ENCODE data around the gene C4BPA. TPM values are rescaled to one million over a fixed set of nuclear protein-coding genes. Genes with fewer than 3 reads are reported as not detected.

Gene C4BPA
- total RNA-seq, 1 donor from 2014 or later, result 3.6 TPM

GRCh38 chr1:207077012-207077411 is 27.0 kb upstream of the C4BPA start:
- DNase-seq (ENCODE audit: low spot score), result no peak

- DNase-seq (ENCODE audit: low spot score), result peak; percentile 85
Measured at GRCh38 chr1:207077470-207078377, 26.3 kb upstream of the C4BPA start.

DNA sequence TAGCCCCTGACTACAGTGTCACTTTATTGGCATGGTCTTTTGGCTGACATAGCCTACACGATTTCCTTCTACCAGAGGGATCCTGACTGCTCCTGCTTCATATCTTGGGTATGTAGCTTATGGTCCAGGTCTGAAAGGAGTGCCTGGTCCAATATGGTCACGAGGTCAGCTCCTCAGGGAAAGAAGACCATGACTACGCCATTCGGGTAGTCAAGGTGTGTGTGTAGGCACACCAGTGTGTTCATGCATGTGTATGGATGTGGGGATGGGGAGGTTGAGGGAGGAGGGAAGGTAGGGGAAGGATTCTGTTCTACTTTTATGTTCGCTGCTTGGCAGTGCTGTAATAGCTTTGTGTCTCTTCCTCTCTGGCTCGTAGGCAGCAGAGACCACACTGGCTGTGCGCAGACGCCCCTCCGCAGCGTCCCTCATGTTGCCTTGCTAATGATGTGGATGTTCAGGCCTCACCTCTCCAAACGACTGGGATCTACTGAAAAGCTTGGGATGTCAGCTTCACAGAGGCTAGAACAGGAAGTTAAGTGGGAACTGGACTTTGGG is 25.4 kb upstream of the C4BPA start:
- DNase-seq (ENCODE audit: low spot score), result no peak

- no peak for DNase-seq (ENCODE audit: low spot score)
Measured at GRCh38 chr1:207079706-207080241, 24.3 kb upstream of the C4BPA start.

GRCh38 chr1:207081088-207081487 is 22.9 kb upstream of the C4BPA start:
- no peak for DNase-seq (ENCODE audit: low spot score)

GRCh38 chr1:207081806-207082205 is 22.2 kb upstream of the C4BPA start:
- DNase-seq (ENCODE audit: low spot score), result no peak

- peak; percentile 11 for DNase-seq (ENCODE audit: low spot score)
Measured at GRCh38 chr1:207084232-207084631, 19.8 kb upstream of the C4BPA start.

DNA sequence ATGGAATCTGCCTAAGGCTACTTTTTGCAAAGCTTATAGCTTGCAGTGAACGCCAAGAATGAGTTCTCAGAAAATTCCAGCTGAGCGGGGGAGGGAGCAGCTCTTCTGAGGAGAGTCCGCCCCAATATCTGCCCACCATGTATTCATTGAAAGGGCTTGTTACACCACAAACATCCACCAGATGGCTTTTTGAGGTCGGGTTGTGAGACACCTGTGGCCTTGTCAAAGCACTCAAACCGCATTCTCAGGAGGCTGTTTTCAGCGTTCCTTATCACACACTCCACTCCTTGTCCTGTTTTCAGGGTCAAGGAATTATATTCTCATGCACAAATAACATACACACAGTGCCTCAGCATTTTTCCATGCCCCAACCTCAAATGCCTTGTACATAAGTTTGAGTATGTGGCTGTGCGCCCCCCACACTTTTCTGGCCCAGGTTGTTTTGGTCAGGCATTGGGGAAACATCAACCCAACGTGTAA is 19.3 kb upstream of the C4BPA start:
- peak; percentile 71 for DNase-seq (ENCODE audit: low spot score)

DNA sequence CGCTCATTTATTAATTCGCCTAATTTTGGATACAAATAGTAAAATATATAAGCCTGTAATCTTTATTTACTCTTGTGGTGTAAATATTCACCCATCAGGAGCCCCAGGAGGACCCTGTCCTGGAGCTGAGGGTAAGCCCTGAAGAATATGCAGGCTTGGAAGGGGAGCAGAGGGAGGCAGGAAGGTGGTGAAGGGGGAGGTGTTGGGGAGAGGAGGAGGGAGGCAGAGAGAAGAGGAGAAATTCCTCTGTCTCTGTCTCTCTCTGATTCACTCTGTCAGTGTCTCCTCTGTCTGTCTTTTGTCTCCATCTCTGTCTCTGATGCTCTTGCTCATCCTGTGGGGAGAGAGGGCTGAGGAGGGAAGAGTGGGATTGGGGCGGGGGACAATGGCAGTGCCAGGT is 18.1 kb upstream of the C4BPA start:
- DNase-seq (ENCODE audit: low spot score), result no peak

DNA sequence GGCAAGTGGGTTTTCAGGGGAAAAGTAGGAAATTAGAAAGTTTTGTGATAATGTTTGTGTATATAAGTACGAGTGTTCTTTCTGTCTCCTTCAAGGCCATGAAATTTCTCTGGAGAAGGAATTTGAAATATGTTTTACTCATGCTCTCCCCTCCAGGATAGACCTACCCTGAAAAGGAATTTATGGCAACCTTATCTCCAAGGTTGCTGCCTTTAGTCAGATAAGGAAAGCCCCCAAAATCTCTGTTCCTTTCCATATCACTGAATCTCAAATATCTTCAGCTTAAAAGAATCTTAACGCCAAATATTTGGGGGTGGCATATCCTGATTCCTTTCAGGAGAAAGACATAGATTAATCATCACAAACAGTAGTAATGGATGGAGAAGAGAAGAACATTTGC is 15.9 kb upstream of the C4BPA start:
- DNase-seq (ENCODE audit: low spot score), result peak; percentile 31

GRCh38 chr1:207088701-207089626 is 15.1 kb upstream of the C4BPA start, which contains the start of gene C4BPB:
Gene C4BPB, plus strand, starts transcription at chr1:207088860. Its CDS starts 672 bp downstream, at chr1:207089532.
- DNase-seq (ENCODE audit: low spot score), result no peak

DNA sequence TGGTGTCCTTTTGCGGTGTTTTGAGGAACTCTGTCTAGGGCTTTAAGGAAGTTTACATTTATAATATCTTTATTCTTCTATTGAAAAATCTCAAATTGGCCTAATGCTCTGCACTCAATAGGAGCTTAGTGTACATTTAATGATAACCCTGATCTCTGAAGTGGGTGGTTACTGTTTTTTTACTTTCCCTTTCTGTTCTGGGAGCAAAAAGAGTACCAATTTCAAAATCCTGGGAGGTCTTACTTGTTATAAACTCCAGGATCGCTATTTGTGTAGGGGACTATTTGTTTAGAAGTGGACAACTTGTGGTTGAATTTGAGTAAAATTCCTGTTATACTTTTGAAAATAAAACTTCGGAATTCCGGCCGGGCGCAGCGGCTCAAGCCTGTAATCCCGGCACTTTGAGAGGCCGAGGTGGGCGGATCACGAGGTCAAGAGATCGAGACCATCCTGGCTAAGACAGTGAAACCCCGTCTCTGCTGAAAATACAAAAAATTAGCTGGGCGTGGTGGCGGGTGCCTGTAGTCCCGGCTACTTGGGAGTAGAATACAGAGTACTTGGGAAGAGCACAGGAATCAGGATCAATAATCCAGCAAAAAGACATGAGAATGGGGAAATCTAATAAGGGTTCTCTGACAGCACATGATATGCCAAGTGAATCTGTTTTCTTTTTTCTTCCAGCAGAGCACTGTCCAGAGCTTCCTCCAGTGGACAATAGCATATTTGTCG is 14.2 kb upstream of the C4BPA start:
- no peak for DNase-seq (ENCODE audit: low spot score)

GRCh38 chr1:207091200-207091908 is 12.7 kb upstream of the C4BPA start:
- DNase-seq (ENCODE audit: low spot score), result no peak

DNA sequence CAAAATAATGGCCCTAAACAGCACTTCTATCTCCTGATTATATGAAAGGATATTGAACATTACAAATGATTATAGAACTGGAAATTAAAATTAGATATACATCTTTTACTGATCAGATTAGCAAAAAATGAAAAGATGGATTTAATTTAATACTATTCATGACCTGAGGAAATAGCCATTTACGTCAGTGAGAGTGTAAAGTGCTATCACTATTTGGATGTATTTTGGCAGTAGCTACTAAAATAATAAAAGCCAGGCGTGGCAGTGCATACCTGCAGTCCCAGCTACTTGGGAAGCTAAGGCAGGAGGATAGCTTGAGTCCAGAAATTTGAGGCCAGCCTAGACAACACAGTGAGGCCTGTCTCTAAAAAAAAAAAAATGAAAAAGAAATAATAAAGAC is 10.1 kb upstream of the C4BPA start:
- no peak for DNase-seq (ENCODE audit: low spot score)

DNA sequence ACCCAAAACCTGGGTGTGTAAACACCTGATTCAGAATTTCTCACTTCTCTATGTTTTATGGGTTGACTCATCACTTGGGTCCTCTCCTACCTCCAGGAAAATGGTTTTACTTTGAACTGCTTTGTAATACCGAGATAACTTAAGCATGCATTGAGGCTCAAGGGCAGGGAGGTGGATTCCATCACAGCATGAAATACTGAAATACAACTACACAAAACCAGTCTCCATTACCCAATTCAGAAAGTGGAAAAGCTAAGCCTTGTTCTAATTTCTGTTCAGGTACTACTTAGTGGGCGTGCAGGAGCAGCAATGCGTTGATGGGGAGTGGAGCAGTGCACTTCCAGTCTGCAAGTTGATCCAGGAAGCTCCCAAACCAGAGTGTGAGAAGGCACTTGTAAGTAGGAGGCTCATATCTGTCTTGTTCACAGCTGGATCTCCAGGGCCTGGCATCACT is 6.1 kb upstream of the C4BPA start:
- no peak for DNase-seq (ENCODE audit: low spot score)

- DNase-seq (ENCODE audit: low spot score), result no peak
Measured at GRCh38 chr1:207101720-207102119, 2.3 kb upstream of the C4BPA start.

GRCh38 chr1:207102146-207102545 is 1.9 kb upstream of the C4BPA start:
- no peak for DNase-seq (ENCODE audit: low spot score)

GRCh38 chr1:207102659-207103058 is 1.4 kb upstream of the C4BPA start:
- DNase-seq (ENCODE audit: low spot score), result no peak

GRCh38 chr1:207109004-207109403 is 5.0 kb downstream of the C4BPA start:
- DNase-seq (ENCODE audit: low spot score), result no peak
